ENCODE measurements around the gene UCP2.
A peak's percentile ranks its signal among the peaks of the same experiment; 100 is the strongest.
"Not testable (repeated sequence)": the region's sequence is repeated elsewhere in the genome, so short reads cannot be mapped to it uniquely, and the experiment has no call there.

Gene UCP2

GRCh38 chr11:73939096-73939495 is 43.5 kb downstream of the UCP2 start:
- no peak for DNase-seq

DNA sequence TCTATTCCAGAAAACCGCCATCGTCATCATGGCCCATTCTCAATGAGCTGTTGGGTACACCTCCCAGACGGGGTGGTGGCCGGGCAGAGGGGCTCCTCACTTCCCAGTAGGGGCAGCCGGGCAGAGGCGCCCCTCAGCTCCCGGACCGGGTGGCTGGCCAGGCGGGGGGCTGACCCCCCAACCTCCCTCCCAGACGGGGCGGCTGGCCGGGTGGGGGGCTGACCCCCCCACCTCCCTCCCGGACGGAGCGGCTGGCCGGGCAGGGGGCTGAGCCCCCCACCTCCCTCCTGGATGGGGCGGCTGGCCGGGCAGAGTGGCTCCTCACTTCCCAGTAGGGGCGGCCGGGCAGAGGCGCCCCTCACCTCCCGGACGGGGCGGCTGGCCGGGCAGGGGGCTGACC is 46.6 kb downstream of the UCP2 start:
- not testable (repeated sequence) for DNase-seq

GRCh38 chr11:73932781-73933180 is 49.9 kb downstream of the UCP2 start:
- no peak for DNase-seq

DNA sequence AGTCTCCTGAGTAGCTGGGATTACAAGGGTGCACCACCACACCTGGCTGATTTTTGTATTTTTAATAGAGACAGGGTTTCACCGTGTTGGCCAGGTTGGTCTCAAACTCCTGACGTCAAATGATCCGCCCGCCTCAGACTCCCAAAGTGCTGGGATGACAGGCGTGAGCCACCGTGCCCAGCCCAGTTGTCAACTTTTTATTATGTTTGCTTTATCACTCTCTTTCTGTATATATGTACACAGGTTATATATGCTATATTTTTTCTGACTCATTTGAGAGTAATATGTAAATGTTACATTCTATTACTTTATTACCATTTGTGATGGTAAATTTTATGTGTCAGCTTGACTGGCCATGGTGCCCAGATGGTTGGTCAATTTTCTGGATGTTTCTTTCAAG is 50.7 kb downstream of the UCP2 start:
- DNase-seq = no peak

GRCh38 chr11:73931039-73931645 is 51.5 kb downstream of the UCP2 start:
- peak; percentile 44 for DNase-seq

DNA sequence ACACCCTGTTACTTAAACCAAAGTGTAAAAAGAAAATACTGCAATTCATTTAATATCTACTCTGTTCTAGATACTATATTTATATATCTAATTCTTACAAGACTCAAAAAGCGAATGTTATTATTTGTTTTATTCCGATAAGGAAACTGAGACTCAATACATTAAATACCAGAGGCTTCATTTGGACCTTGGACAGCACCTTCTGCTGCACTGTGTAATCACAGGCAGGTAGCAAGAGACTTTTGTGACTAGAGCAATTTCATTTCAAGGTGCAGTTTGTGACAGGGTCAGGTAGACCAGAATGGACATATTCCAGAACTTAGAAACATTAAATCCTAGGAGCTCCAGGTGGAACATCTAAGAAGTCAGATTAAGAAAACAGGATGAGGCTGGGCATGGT is 53.3 kb downstream of the UCP2 start:
- DNase-seq = no peak
